HG02884 (cell line): ENCODE measurements around the gene FGF5.
"Not testable (repeated sequence)": the region's sequence is repeated elsewhere in the genome, so short reads cannot be mapped to it uniquely, and the experiment has no call there.

Experiments used
- ATAC-seq: cut with Tn5 transposase; IDR thresholded peaks from one replicate; pipeline ENCODE4 v1.9.1; 2021; ENCODE audit warnings: mild to moderate bottlenecking, moderate library complexity; ENCODE audit not compliant: unreplicated experiment

Gene FGF5

DNA sequence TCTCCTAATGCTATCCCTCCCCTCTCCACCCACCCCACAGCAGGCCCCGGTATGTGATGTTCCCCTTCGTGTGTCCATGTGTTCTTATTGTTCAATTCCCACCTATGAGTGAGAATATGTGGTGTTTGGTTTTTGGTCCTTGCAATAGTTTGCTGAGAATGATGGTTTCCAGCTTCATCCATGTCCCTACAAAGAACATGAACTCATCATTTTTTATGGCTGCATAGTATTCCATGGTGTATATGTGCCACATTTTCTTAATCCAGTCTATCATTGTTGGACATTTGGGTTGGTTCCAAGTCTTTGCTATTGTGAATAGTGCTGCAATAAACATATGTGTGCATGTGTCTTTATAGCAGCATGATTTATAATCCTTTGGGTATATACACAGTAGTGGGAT lies 24.2 kb downstream of the FGF5 start:
- not testable (repeated sequence) for ATAC-seq

DNA sequence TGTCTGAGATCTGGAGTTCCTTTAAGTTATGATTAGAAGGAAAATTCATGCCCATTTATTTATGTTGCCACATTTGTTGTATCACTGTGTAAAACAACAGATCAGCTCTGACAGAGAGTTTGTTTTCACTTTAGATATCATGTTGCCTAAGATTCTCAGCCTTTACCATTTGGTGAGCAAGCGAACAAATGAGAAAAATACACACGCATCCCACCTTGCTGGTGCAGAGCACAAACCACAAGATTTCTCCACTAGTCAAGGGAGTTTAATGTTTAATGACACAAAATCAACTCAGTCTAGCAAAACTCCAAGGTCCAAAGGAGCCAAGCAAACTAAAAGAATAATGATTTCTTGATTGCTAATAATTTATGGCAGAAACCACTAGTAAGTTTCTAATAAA lies 27.7 kb downstream of the FGF5 start:
- no peak for ATAC-seq

DNA sequence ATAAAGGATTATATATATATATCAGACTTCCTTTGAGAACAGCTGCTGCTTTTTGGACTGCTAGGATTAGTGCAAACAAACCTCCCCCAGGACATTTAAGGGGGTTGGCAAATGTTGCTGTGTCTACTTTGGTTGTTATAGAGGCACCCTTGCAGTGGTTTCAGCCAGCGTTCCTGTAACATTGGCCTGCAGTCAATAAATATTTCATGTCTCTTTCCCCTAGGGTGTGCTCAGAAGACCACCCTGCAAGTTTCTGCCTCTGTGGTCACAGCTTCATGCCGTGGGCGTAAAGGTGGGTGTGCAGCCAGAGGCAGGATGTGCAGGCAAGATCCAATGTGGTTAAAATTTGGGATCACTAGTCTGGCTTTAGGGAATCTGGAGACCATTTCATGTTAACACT lies 28.9 kb downstream of the FGF5 start:
- no peak for ATAC-seq

DNA sequence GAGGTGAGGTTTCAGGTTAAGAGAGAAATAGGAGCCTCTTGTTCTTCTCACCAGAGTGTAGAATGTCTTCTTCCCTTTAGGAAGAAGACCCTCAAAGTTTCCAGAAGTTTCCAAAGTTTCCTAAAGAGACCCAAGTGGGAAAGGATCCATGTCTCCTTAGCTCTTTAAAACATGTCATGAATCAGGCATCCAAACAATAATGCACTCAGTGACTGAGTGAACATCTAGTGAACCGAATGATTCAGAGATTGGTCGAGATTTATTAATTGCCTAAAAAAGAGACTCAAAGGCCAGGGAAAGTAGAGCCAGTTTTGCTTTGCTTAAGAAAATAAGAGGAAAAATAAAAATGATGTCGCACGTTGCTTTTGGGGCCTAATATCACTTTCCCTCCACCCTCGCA lies 29.4 kb downstream of the FGF5 start:
- no peak for ATAC-seq

DNA sequence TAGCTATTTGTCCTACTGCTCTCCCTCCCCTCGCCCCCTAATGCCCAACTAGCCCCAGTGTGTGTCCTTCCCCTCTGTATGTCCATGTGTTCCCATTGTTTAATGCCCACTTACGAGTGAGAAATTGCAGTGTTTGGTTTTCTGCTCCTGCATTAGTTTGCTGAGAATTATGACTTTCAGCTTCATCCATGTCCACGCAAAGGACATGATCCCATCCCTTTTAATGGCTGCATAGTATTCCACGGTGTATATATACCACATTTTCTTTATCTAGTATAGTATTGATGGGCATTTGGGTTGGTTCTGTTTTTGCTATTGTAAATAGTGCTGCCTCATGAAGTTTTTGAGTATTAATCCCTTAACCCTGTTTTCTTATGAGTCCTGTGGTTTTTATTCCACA lies 35.4 kb downstream of the FGF5 start:
- no peak for ATAC-seq

DNA sequence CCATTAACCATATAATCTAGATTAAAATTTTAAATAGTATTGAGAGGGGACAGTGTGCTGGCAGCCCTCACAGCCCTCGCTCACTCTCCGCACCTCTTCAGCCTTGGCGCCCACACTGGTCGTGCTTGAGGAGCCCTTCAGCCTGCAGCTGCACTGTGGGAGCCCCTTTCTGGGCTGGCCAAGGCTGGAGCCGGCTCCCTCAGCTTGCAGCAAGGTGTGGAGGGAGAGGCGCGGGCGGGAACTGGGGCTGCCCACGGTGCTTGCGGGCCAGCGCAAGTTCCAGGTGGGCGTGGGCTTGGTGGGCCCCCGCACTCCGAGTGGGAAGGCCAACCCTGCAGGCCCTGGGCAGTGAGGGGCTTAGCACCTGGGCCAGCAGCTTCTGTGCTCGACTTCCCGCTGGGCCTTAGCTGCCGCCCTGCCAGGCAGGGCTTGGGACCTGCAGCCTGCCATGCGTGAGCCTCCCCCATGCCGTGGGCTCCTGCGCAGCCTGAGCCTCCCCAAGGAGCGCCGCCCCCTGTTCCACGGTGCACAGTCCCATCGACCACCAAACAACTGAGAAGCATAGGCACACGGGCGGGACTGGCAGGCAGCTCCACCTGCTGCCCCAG lies 36.3 kb downstream of the FGF5 start:
- no peak for ATAC-seq

DNA sequence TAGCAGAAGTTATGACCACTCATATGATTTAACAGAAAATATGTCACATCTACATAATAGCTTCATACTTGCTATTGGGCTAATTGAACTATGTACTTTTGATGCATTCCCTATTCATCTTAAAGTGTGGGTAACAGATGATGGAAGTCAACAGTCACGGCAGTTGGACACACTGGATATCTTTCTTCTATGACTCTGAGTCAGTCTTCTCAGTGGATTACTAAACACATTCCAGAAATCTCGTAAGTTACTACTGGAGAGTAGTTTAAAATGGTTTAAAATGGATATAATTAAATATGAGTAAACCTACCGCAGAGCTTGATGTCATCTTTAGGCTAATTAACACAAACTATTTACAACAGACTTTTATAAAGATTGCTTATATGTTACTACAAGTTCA lies 39.0 kb downstream of the FGF5 start:
- ATAC-seq: no peak

DNA sequence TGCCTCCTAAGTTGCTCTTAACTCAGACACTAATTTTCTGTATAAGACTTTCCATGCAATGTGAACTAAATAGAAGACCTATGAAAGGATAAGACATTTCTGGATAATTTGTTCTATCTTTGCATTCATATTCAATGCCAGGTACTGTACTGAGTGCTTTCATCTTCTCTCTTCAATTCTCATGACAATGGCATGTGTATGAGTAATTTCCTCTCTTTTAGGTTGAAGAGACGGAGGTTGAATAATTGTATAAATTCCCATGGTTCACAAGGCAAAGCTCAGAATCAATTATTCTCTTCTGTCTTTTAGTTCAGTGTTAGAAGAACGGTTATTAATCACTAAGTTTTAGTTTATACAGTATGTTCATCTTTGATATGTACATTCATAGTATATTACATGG lies 39.8 kb downstream of the FGF5 start:
- no peak for ATAC-seq

DNA sequence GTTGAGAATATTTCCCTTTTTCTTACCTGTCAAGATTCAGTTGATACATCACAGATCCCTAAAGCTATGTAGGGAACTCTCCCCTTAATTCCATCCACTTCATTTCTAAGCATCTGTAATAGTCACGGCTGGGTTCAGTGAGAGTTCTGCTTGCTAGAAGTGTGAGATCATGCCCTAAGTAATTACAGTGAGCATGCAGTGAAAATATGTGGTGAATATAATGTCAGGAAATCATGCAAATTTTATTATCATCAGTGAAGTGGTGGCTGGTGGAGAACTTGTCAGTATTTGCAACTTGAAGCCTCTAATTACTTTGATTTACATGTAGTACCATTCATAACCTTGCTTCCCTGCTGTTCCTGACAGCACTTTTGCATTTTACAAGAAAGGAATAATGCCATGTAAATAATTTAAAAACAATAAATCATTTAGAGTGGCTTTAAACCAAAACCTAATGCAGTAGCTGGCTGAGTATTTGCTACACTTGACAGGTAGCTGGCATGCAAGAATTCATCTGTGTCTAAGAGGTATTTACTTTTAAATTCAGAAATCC lies 40.8 kb downstream of the FGF5 start:
- ATAC-seq: no peak

DNA sequence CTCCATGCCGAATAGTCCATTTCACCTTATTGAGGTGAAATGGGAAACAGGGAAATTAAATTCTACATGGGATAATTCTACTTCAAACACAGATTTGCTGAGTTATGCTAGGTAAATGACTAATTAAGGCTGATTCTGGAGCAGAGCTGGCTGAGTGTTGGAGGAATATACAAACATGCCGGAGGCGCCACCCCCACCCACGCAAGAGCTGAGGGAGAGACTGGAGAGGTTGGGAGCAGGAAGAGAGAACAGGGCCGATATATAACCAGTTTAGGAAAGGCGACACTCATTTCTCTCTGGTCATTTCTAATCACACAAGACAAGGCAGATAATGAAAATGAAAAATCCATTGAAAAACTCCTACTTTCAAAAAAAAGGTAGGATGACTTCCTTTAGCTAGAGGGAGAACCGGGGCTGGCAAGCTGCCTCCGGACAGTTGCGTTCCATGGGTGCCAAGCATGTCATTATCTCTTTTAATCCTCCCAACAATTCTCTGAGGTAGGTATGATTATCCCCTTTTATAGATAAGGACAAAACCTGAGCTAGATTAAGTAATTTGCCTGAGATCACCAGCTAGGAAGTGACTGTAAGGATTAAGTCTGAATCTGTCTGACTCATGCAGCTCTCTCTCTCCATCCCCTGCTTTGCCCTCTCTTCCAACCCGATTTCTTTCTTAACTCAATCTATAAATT lies 41.5 kb downstream of the FGF5 start:
- ATAC-seq: no peak

DNA sequence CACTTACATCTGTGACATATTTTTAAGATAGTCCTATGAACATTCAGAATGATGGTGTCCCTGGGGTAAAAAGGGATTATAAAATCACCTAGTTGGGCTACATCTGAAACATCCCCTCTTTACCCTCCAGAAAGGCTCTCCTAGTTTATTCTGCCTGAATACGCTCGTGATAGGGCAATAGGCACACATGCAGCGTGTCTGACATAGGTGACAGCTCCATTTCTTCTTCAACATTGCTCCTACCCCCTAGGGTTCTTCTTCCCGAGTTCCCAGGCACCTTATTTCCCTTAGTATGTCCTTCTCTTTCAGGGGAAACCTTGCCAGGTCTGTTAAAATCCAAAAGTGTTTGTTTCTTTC lies 42.0 kb downstream of the FGF5 start:
- ATAC-seq: no peak

DNA sequence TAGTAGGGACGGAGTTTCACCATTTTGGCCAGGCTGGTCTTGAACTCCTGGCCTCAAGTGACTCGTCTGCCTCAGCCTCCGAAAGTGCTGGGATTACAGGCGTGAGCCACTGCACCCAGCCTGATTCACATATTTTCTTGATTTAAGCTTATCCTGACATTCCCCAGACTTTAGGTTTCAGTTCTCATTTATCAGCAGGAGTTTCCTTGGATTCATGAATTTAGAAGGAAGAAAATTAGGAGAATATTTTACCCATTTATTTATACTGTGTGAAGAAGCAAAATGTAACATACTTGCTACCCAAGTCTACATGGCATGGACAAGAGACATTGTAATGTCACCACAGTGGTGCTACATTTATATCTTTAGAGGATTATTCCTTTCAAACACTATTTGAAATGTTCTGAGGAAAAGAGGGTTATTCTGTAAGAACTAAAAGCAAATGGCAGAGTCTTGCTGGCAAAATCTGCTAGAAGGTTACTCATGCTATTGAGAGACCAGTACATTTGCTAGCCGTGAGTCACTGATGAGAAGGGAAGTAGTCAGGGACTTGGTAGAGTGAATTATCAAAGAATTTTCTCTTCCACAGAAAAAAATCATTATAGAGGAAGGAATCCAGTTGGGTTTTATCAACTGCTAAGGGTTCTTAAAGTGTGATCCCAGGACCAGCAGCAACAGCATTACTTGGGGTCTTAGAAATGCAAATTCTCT lies 43.0 kb downstream of the FGF5 start:
- ATAC-seq: no peak

DNA sequence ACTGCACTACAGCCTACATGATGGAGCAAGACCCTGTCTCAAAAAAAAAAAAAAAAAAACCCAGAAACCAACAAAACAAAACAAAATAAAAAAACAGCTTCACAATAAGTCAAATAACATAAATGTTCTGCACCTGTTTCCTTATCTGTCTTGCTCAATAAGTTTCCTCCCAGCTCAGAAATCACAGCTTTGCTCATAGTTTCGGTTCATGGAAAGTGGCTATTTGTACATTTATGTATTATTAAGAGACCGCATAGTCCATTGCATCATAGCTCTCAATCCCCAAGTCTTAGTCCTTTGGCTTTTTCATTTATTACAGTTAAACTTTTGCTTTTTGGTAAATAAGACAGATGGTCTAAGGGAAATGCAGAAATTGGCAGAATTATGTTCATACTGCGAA lies 44.7 kb downstream of the FGF5 start:
- no peak for ATAC-seq

DNA sequence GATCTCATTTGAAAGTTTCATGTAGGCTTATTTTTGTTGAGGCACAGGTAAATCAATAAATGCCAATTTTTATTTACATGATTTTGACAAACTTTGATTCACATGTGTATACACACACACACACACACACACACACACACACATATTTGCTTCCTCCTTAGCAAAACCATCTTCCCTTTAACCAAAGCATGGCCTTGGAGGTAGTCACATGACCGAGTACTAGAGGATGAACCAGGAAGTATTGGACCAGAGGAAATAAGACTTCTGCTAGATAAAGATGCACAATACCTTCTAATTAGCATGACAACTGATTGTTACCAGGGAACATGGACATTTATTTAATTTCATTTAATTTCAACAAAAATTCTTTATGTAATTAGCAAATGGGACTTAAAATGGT lies 45.7 kb downstream of the FGF5 start:
- ATAC-seq: no peak

DNA sequence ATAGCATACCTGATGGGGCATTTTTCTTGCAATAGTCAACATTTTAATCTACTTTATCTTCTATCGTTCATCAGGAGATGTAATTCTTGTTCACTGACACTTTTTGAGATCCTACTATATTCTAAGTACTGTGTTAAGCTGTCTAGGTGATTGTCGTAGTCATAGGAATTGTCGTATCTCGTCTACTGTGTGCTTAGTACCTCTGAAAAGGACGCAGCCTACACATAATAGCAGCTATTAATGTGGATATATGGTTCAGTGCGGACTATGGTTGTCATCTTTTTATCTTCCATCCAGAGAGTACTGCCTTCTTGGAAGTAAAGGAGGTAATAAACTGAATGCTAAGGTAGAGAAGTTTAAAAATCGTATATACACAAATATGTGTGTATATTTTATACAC lies 47.2 kb downstream of the FGF5 start:
- ATAC-seq: no peak

DNA sequence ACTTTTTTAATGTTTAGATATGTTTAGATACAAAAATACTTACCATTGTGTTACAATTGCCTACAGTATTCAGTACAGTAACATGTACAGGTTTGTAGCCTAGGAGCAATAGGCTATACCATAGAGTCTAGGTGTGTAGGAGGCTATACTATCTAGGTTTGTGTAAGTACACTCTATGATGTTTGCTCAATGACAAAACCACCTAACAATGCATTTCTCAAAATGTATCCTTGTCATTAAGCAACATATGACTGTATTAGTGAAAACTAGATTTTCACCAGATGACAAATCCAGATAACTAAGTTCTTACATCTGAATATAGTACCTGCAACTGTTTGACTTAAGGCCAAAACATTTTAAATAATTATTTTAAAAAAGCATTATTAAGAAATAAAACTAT lies 49.4 kb downstream of the FGF5 start:
- ATAC-seq: not testable (repeated sequence)

DNA sequence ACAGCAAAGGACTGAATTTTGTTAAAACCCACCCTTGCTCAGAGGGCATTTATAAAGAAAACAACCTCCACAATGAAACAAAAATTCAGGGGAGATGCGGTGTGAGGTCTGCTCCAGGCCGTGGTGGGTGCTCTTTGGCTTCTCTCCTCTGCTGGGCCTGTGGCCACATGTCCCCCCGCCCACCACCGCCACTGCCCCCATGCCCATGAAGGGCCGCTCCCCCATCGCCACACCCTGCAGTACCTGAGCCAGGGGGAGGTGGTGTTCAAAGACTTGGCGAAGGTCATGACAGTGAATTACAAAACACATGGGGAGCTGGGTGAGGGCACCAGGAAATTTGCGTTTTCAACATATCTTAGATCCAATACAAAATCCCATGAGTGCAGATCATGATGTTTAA lies 54.9 kb downstream of the FGF5 start:
- ATAC-seq: no peak

DNA sequence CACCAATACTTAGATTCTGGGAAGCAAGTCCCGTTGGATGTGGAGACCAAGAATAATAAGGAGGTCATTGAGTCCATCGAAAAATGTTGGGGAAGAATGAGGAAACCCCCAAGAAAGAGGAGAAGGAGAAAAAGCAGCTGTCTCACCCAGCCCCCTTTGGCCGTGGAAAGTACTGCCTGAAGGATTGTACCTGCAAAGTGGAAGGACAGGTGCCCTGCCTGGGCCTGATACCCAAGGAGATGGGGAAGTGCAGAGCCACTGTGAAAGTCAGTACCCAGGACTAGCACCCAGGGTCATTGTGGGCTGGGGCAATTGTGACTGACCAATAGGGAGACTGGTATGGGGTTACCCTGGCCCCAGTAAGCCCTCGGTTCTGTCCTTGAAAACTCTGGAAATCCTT lies 55.3 kb downstream of the FGF5 start:
- no peak for ATAC-seq

DNA sequence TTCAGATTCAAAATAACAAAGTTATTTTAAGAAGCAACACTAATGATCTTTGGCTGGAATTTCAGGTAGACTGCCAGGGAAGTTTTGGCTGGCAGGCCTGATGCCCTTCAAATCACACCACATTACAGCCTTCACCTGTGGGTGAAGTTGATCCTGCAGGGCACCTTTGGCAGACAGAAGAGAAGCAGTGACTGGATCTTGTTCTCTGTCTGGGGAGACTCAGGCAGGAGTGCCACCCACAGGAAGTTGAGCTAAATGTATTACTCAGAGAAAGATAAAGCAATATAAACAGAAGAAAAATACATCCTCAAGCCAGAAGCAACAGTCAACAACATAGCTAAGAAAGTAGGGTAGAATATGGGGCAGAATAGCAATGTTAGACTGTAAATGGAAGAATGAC lies 56.3 kb downstream of the FGF5 start:
- ATAC-seq: no peak

DNA sequence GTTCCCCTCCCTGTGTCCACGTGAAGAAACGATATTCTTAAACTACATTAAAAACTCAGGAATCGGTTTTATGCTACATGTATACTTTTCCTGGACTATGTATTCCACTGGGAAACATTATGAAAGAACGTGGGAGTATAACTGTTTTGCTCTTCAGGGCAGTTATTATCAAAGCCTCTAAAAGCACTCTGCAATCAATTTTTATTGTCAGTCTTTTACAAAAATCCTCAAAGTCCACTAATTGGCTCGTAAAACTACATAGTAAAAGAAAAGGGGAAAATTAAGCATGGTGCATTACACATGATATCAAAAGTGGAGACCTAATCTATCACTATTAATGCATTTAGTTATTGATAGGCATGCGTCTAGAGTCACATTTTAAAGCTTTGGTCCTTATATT lies 57.7 kb downstream of the FGF5 start:
- no peak for ATAC-seq

DNA sequence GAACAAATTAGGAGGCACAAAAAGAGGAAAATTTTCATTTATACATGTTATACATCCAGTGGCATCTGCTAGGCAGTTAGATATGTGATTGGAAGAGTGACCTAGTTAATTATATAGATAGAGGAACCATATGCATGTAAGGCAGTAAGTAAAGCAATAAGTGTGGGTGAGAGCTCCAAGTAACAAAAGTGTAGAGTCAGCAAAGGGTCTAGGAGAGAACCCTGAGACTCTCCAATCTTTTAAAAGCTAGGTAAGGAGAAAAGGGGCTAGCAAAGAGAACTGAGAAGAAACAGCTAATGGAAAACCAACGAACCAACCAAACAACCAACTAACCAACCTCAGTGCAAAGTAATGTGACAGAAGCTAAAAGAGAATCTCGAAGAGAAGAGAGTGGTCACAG lies 65.2 kb downstream of the FGF5 start:
- no peak for ATAC-seq

DNA sequence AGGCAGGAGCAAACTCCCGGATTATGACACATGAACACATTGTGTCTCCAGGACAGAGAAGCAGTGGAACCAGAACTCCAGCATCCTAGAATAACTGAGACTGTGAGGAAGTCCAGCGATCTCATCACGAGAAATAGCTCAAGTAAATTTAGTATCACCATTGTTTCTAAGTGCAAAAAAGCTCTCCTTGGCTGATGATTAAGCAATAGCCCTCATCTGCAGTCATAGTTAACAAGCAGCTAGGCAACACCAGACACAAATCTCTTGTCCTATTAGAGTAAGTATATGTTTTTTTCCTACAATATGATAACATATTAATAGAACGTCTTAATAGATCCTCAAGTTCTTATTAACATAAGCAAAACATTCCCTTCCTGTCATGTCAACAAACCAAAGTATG lies 66.7 kb downstream of the FGF5 start:
- no peak for ATAC-seq
